Prostate gland (tissue), 2 donors: Measurements from ENCODE around the gene TMEM81.

Source experiments
- CTCF ChIP-seq, 4 experiments: fragments of 200-600 bp in 2 of 4; fragments of 450-650 bp in 2 of 4; sonication (generic) in 2 of 4; IDR thresholded peaks; 1 replicate in 3 of 4; 2 replicates in 1 of 4; pipeline ENCODE4 v1.5.1; 2016 to 2019; ENCODE audit warnings: antibody characterized with exemption in 4 of 4, mild to moderate bottlenecking in 2 of 4, moderate library complexity in 2 of 4
- POLR2A ChIP-seq: fragments of 450-650 bp; IDR thresholded peaks from one replicate; pipeline ENCODE4 v1.6.1; 2016; ENCODE audit warnings: antibody characterized with exemption, mild to moderate bottlenecking
- POLR2AphosphoS5 ChIP-seq: sonication (generic); formaldehyde crosslinking; IDR thresholded peaks from one replicate; pipeline ENCODE4 v1.6.1; 2017; ENCODE audit warnings: antibody characterized with exemption

- TF ChIP-seq POLR2A (no peak), POLR2AphosphoS5 (no peak), CTCF (IDR thresholded peaks at IDR 0.05) (no peak)
Observed at GRCh38 chr1:205044741-205045140, 39.5 kb downstream of the TMEM81 start.
